GM12872 (cell line): ENCODE data around the gene ABLIM2.

Experiments
- CTCF ChIP-seq: IDR thresholded peaks from 3 replicates; pipeline ENCODE4 v1.5.1; 2011; ENCODE audit warnings: low read depth, mild to moderate bottlenecking, low read length, moderate library complexity; ENCODE audit not compliant: insufficient read depth

Gene ABLIM2

GRCh38 chr4:7955393-7955792, 203.2 kb downstream of the ABLIM2 start:
- TF ChIP-seq CTCF, result no peak

GRCh38 chr4:7952615-7953014, 206.0 kb downstream of the ABLIM2 start:
- no peak for TF ChIP-seq CTCF

GRCh38 chr4:7950301-7951092, 208.1 kb downstream of the ABLIM2 start:
- no peak for TF ChIP-seq CTCF

- no peak for TF ChIP-seq CTCF
These were observed 208.9 kb downstream of the ABLIM2 start for GRCh38 chr4:7949759-7950158.

- TF ChIP-seq CTCF, result no peak
These were observed 210.7 kb downstream of the ABLIM2 start for GRCh38 chr4:7947927-7948326.

- TF ChIP-seq CTCF, result no peak
These were observed 212.8 kb downstream of the ABLIM2 start for GRCh38 chr4:7945709-7946380.

- no peak for TF ChIP-seq CTCF
These were observed 213.9 kb downstream of the ABLIM2 start for GRCh38 chr4:7944599-7945220.
